ENCODE results near the gene TJP1. TPM values are rescaled to one million over a fixed set of nuclear protein-coding genes. Genes with fewer than 3 reads are reported as not detected.

Gene TJP1
- total RNA-seq, 1 experiment from 2014 or later, result 159 TPM

- no peaks in the 10 kb centered on the region for H3K9me2 ChIP-seq (ENCODE audit: insufficient read depth)
- DNase-seq, result no peak
- H3F3A ChIP-seq (ENCODE audit: insufficient read depth, low read depth), result no peaks in the 10 kb centered on the region
- no peak overlapping the region for H3K4me2 ChIP-seq
- H3K4me1 ChIP-seq (replicated peaks; ENCODE audit: insufficient read depth), result no peaks in the 10 kb centered on the region
- TF ChIP-seq EZH2 (IDR thresholded peaks at IDR 0.05; ENCODE audit: low read depth) (no peak), CTCF (conservative IDR thresholded peaks at IDR 0.05) (no peak)
- no peak overlapping the region for H3K27ac ChIP-seq
- no peak overlapping the region for H2AFZ ChIP-seq
- H3K4me3 ChIP-seq, result no peak overlapping the region
- no peaks in the 10 kb centered on the region for H3K9me3 ChIP-seq (ENCODE audit: insufficient read depth, low read depth)
- peaks cover 12% of the 10 kb centered on the region for H3K36me3 ChIP-seq (ENCODE audit: low read depth)
- CTCF ChIA-PET, result no interaction called here
- H3K27me3 ChIP-seq (ENCODE audit: insufficient read depth, low read depth), result no peaks in the 10 kb centered on the region
- BruUV-seq (replicated peaks), result no TSS peak
- no peaks in the 10 kb centered on the region; the same call in 1 of the 2 replicates for H4K20me1 ChIP-seq (ENCODE audit: insufficient read depth)
- intact Hi-C loops (cut with micrococcal nuclease; ENCODE audit: unreplicated experiment), result no loop called here
- H3K79me2 ChIP-seq (ENCODE audit: low read depth), result peaks cover 45% of the 10 kb centered on the region; the same call in 1 of the 2 replicates
- POLR2A ChIA-PET (ENCODE audit: unreplicated experiment), result no interaction called here
Observed at GRCh38 chr15:29789871-29790270, 32.4 kb downstream of the TJP1 start.

GRCh38 chr15:29788433-29789034 lies 33.7 kb downstream of the TJP1 start:
- H3K9me2 ChIP-seq (ENCODE audit: insufficient read depth), result no peaks in the 10 kb centered on the region
- no peaks in the 10 kb centered on the region for H3K4me1 ChIP-seq (replicated peaks; ENCODE audit: insufficient read depth)
- no peaks in the 10 kb centered on the region for H3K9me3 ChIP-seq (ENCODE audit: insufficient read depth, low read depth)
- H4K20me1 ChIP-seq (ENCODE audit: insufficient read depth), result no peaks in the 10 kb centered on the region; the same call in 1 of the 2 replicates
- no peak for DNase-seq
- H3K27me3 ChIP-seq (ENCODE audit: insufficient read depth, low read depth), result no peaks in the 10 kb centered on the region
- H3K4me2 ChIP-seq, result no peak overlapping the region
- peaks cover 45% of the 10 kb centered on the region for H3K79me2 ChIP-seq (ENCODE audit: low read depth)
- H3K27ac ChIP-seq, result no peak overlapping the region
- peaks cover 7% of the 10 kb centered on the region; the same call in 1 of the 2 replicates for H3K36me3 ChIP-seq (ENCODE audit: low read depth)
- no TSS peak for BruUV-seq (replicated peaks)
- intact Hi-C loops (cut with micrococcal nuclease; ENCODE audit: unreplicated experiment), result no loop called here
- no peak overlapping the region for H3K4me3 ChIP-seq
- H2AFZ ChIP-seq, result no peak overlapping the region
- CTCF ChIA-PET, result no interaction called here
- no peak for TF ChIP-seq CTCF (conservative IDR thresholded peaks at IDR 0.05)
- no peak for TF ChIP-seq EZH2 (IDR thresholded peaks at IDR 0.05; ENCODE audit: low read depth)
- POLR2A ChIA-PET (ENCODE audit: unreplicated experiment), result no interaction called here
- no peaks in the 10 kb centered on the region for H3F3A ChIP-seq (ENCODE audit: insufficient read depth, low read depth)

GRCh38 chr15:29787767-29788166 lies 34.5 kb downstream of the TJP1 start:
- CTCF ChIA-PET, result no interaction called here
- no peak for TF ChIP-seq EZH2 (IDR thresholded peaks at IDR 0.05; ENCODE audit: low read depth)
- TF ChIP-seq CTCF (conservative IDR thresholded peaks at IDR 0.05), result no peak

More at GRCh38 chr15:29787767-29788166, 34.5 kb downstream of the TJP1 start:
- no peak overlapping the region for H2AFZ ChIP-seq
- POLR2A ChIA-PET (ENCODE audit: unreplicated experiment), result no interaction called here
- 0 out of 2 replicates have a peak, but pooled peaks cover 7% of the 10 kb centered on the region for H3K36me3 ChIP-seq (ENCODE audit: low read depth)
- no peak for DNase-seq
- BruUV-seq (replicated peaks), result no TSS peak
- H3F3A ChIP-seq (ENCODE audit: insufficient read depth, low read depth), result no peaks in the 10 kb centered on the region
- peaks cover 47% of the 10 kb centered on the region for H3K79me2 ChIP-seq (ENCODE audit: low read depth)
- H3K27ac ChIP-seq, result no peak overlapping the region
- H3K9me3 ChIP-seq (ENCODE audit: insufficient read depth, low read depth), result no peaks in the 10 kb centered on the region
- intact Hi-C loops (cut with micrococcal nuclease; ENCODE audit: unreplicated experiment), result no loop called here
- H4K20me1 ChIP-seq (ENCODE audit: insufficient read depth), result no peaks in the 10 kb centered on the region; the same call in 1 of the 2 replicates
- H3K4me2 ChIP-seq, result no peak overlapping the region
- no peaks in the 10 kb centered on the region for H3K4me1 ChIP-seq (replicated peaks; ENCODE audit: insufficient read depth)
- no peaks in the 10 kb centered on the region for H3K27me3 ChIP-seq (ENCODE audit: insufficient read depth, low read depth)
- H3K4me3 ChIP-seq, result no peak overlapping the region
- H3K9me2 ChIP-seq (ENCODE audit: insufficient read depth), result no peaks in the 10 kb centered on the region

Data from PC-9 (cell line).